Measurements from ENCODE around the gene CREB3.

The CREB3 gene

GRCh38 chr9:35702696-35703095, 29.8 kb upstream of the CREB3 start:
- FAIRE-seq = no peak

- no peak for FAIRE-seq
These were observed 28.4 kb upstream of the CREB3 start for GRCh38 chr9:35703906-35704672.

- FAIRE-seq = no peak
These were observed 27.1 kb upstream of the CREB3 start for GRCh38 chr9:35705372-35705771.

- no peak for FAIRE-seq
These were observed 26.5 kb upstream of the CREB3 start for GRCh38 chr9:35705836-35706430.

- FAIRE-seq = no peak
These were observed 25.5 kb upstream of the CREB3 start for GRCh38 chr9:35706951-35707350.

GRCh38 chr9:35708146-35708545, 24.3 kb upstream of the CREB3 start:
- no peak for FAIRE-seq

GRCh38 chr9:35710818-35711500, 21.5 kb upstream of the CREB3 start:
- no peak for FAIRE-seq

- no peak for FAIRE-seq
These were observed 20.7 kb upstream of the CREB3 start for GRCh38 chr9:35711501-35712428.

- FAIRE-seq = no peak
These were observed 19.6 kb upstream of the CREB3 start for GRCh38 chr9:35712762-35713400.

- FAIRE-seq = no peak
These were observed 18.9 kb upstream of the CREB3 start for GRCh38 chr9:35713578-35713977.

- FAIRE-seq = no peak
These were observed 18.3 kb upstream of the CREB3 start for GRCh38 chr9:35714123-35714522.

GRCh38 chr9:35714579-35715252, 17.8 kb upstream of the CREB3 start:
- FAIRE-seq = no peak

- FAIRE-seq = no peak
These were observed 16.2 kb upstream of the CREB3 start for GRCh38 chr9:35716230-35716629.

- FAIRE-seq = no peak
These were observed 15.2 kb upstream of the CREB3 start for GRCh38 chr9:35717132-35717870.

- no peak for FAIRE-seq
These were observed 13.6 kb upstream of the CREB3 start for GRCh38 chr9:35718721-35719511.

GRCh38 chr9:35719546-35719945, 12.9 kb upstream of the CREB3 start:
- FAIRE-seq = no peak

- no peak for FAIRE-seq
These were observed 9.0 kb upstream of the CREB3 start for GRCh38 chr9:35723426-35723825.

- FAIRE-seq = no peak
These were observed 8.6 kb upstream of the CREB3 start for GRCh38 chr9:35723908-35724307.

GRCh38 chr9:35725362-35725761, 7.1 kb upstream of the CREB3 start:
- FAIRE-seq = no peak

GRCh38 chr9:35726931-35727330, 5.5 kb upstream of the CREB3 start:
- no peak for FAIRE-seq

Measured in islet of Langerhans (tissue), 1 donor.